Gastroesophageal sphincter (tissue), 3 donors: ENCODE measurements around the gene DHRS4.

ENCODE experiments used
- POLR2A ChIP-seq, 2 donors: fragments of 450-650 bp; IDR thresholded peaks; one replicate each; pipeline ENCODE4 v1.6.1; 2017; ENCODE audit warnings: antibody characterized with exemption in 2 of 2, mild to moderate bottlenecking in 2 of 2, moderate library complexity in 1 of 2
- TF ChIP-seq, protein P1 (sequence below), 4 experiments: fragments of 200-600 bp in 2 of 4; fragments of 450-650 bp in 2 of 4; sonication (generic) in 1 of 4; IDR thresholded peaks; one replicate each; pipeline ENCODE4 v1.5.1; 2017 to 2019; ENCODE audit warnings: antibody characterized with exemption in 4 of 4, mild to moderate bottlenecking in 2 of 4, moderate library complexity in 2 of 4

DNA sequence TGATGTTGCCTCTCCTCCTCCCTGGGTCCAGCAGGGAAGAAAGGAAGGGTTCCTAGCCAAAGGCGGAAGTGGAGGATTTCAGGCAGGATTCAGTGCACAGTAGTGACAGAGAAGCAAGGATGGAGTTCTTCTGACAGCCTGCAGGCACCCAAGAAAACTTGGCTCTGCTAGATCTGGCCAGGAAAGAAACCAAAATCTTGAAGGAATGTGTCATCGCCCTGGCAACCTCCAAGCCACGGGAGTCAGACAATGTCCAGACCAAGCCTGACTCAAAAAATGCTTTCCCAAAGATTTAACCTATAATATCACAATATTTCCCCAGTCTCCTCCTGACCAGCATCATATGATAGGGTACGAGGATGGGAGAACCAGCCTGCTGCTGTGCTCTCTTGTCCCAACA lies 22.8 kb upstream of the DHRS4 start:
- TF ChIP-seq, protein P1, sequence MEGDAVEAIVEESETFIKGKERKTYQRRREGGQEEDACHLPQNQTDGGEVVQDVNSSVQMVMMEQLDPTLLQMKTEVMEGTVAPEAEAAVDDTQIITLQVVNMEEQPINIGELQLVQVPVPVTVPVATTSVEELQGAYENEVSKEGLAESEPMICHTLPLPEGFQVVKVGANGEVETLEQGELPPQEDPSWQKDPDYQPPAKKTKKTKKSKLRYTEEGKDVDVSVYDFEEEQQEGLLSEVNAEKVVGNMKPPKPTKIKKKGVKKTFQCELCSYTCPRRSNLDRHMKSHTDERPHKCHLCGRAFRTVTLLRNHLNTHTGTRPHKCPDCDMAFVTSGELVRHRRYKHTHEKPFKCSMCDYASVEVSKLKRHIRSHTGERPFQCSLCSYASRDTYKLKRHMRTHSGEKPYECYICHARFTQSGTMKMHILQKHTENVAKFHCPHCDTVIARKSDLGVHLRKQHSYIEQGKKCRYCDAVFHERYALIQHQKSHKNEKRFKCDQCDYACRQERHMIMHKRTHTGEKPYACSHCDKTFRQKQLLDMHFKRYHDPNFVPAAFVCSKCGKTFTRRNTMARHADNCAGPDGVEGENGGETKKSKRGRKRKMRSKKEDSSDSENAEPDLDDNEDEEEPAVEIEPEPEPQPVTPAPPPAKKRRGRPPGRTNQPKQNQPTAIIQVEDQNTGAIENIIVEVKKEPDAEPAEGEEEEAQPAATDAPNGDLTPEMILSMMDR (IDR thresholded peaks at IDR 0.05): peak in 2 of 4 experiments; percentile 23 to 34
- TF ChIP-seq POLR2A (IDR thresholded peaks at IDR 0.05): no peak
